Neural cell (in vitro differentiated cells): ENCODE measurements around the gene FHDC1.

ENCODE experiments used
- CTCF ChIP-seq: fragments of 450-650 bp; IDR thresholded peaks from 2 replicates; pipeline ENCODE4 v1.5.1; 2014; ENCODE audit warnings: antibody characterized with exemption, mild to moderate bottlenecking, moderate library complexity; ENCODE audit not compliant: poor library complexity, severe bottlenecking
- EP300 ChIP-seq: fragments of 450-650 bp; conservative IDR thresholded peaks from 2 replicates; pipeline ENCODE4 v1.6.1; 2014; ENCODE audit warnings: antibody characterized with exemption, mild to moderate bottlenecking, moderate library complexity; ENCODE audit not compliant: poor library complexity, severe bottlenecking
- EZH2 ChIP-seq: fragments of 200-600, 300-800 bp; shearing (Covaris generic), sonication (generic); IDR thresholded peaks from 2 replicates; pipeline ENCODE4 v1.6.1; 2014; ENCODE audit warnings: antibody characterized with exemption, low read length, borderline replicate concordance, mild to moderate bottlenecking; ENCODE audit not compliant: insufficient read depth, poor library complexity, severe bottlenecking
- MXI1 ChIP-seq: fragments of 450-650 bp; conservative IDR thresholded peaks from 2 replicates; pipeline ENCODE4 v1.6.1; 2014; ENCODE audit warnings: antibody characterized with exemption, mild to moderate bottlenecking; ENCODE audit not compliant: poor library complexity, severe bottlenecking
- POLR2AphosphoS5 ChIP-seq: IDR thresholded peaks from 2 replicates; pipeline ENCODE4 v1.6.1; 2012
- RAD21 ChIP-seq: fragments of 450-650 bp; conservative IDR thresholded peaks from 2 replicates; pipeline ENCODE4 v1.6.1; 2014; ENCODE audit warnings: antibody characterized with exemption, mild to moderate bottlenecking, moderate library complexity
- SMC3 ChIP-seq: fragments of 450-650 bp; conservative IDR thresholded peaks from 2 replicates; pipeline ENCODE4 v1.6.1; 2014; ENCODE audit warnings: antibody characterized with exemption, mild to moderate bottlenecking, moderate library complexity; ENCODE audit not compliant: poor library complexity
- TAF1 ChIP-seq: IDR thresholded peaks from 2 replicates; pipeline ENCODE4 v1.6.1; 2012; ENCODE audit warnings: low read depth

- TF ChIP-seq CTCF (no peak), EP300 (no peak), EZH2 (no peak), POLR2AphosphoS5 (no peak), TAF1 (no peak), SMC3 (no peak), MXI1 (no peak), RAD21 (no peak)
These were observed 57.9 kb downstream of the FHDC1 start for GRCh38 chr4:152994038-152994437.
